CD14-positive monocyte (primary cell): ENCODE measurements around the gene KRT32. TPM values are rescaled to one million over a fixed set of nuclear protein-coding genes. Genes with fewer than 3 reads are reported as not detected.
A peak's percentile ranks its signal among the peaks of the same experiment; 100 is the strongest.

ENCODE experiments used
- DNase-seq, 3 donors: peaks; one replicate each; pipeline ENCODE4 v3.0.0-alpha.2; 2011 to 2022
- H2AFZ ChIP-seq: 2 replicates; pipeline ENCODE4 v1.6.0; 2012; ENCODE audit warnings: mild to moderate bottlenecking, low read depth, low read length, inconsistent platforms; ENCODE audit not compliant: insufficient read depth, poor library complexity, severe bottlenecking
- H3K27ac ChIP-seq, 2 donors: 1 replicate in 1 of 2; 2 replicates in 1 of 2; pipeline ENCODE4 v1.5.1; 2012 to 2013; ENCODE audit warnings: low read length in 2 of 2, control low read depth in 1 of 2, inconsistent platforms in 1 of 2, low read depth in 1 of 2, mild to moderate bottlenecking in 1 of 2
- H3K27me3 ChIP-seq, 2 donors: one replicate each; pipeline versions ENCODE4 v1.6.0 to v1.6.1; 2011 to 2013; ENCODE audit warnings: low read length in 2 of 2; ENCODE audit not compliant: control insufficient read depth in 2 of 2, insufficient read depth in 2 of 2
- H3K36me3 ChIP-seq, 2 donors: replicated peaks in 1 of 2; 1 replicate in 1 of 2; 2 replicates in 1 of 2; pipeline versions ENCODE4 v1.5.1 to v1.6.1; 2012 to 2013; ENCODE audit warnings: low read length in 2 of 2, control low read depth in 1 of 2, inconsistent platforms in 1 of 2, mild to moderate bottlenecking in 1 of 2; ENCODE audit not compliant: insufficient read depth in 2 of 2, control insufficient read depth in 1 of 2
- H3K4me1 ChIP-seq, 2 donors: 1 replicate in 1 of 2; 2 replicates in 1 of 2; pipeline versions ENCODE4 v1.5.1 to v1.6.1; 2012 to 2013; ENCODE audit warnings: low read length in 2 of 2, control low read depth in 1 of 2, inconsistent platforms in 1 of 2, mild to moderate bottlenecking in 1 of 2, moderate library complexity in 1 of 2; ENCODE audit not compliant: insufficient read depth in 2 of 2, control insufficient read depth in 1 of 2
- H3K4me2 ChIP-seq: replicated peaks from 2 replicates; pipeline ENCODE3; 2012; ENCODE audit warnings: low read length, moderate library complexity, mild to moderate bottlenecking; ENCODE audit not compliant: poor library complexity, severe bottlenecking; ENCODE audit errors: extremely low read depth
- H3K4me3 ChIP-seq, 3 experiments: fragments of 200-600 bp in 1 of 3; sonication (generic) in 1 of 3; replicated peaks in 1 of 3; 1 replicate in 2 of 3; 2 replicates in 1 of 3; pipeline ENCODE4 v1.5.1; 2011 to 2013; ENCODE audit warnings: low read length in 3 of 3, mild to moderate bottlenecking in 3 of 3, control low read depth in 2 of 3, low read depth in 2 of 3, inconsistent platforms in 1 of 3, moderate library complexity in 1 of 3
- H3K79me2 ChIP-seq: 2 replicates; pipeline ENCODE4 v1.6.0; 2012; ENCODE audit warnings: mild to moderate bottlenecking, control low read depth, inconsistent platforms, low read length, moderate library complexity; ENCODE audit not compliant: insufficient read depth
- H3K9ac ChIP-seq: 2 replicates; pipeline ENCODE4 v1.6.0; 2017; ENCODE audit warnings: low read length, mild to moderate bottlenecking; ENCODE audit not compliant: insufficient read depth, poor library complexity, severe bottlenecking
- H3K9me3 ChIP-seq, 2 donors: replicated peaks in 1 of 2; 1 replicate in 1 of 2; 2 replicates in 1 of 2; pipeline versions ENCODE4 v1.5.1 to v1.6.1; 2012 to 2013; ENCODE audit warnings: low read length in 2 of 2, control low read depth in 1 of 2; ENCODE audit not compliant: control insufficient read depth in 1 of 2, insufficient read depth in 1 of 2
- H4K20me1 ChIP-seq: 2 replicates; pipeline ENCODE4 v1.6.0; 2012; ENCODE audit warnings: mild to moderate bottlenecking, low read length, control low read depth, moderate library complexity; ENCODE audit not compliant: insufficient read depth
- H3K27ac Mint-ChIP-seq, 7 donors: one replicate each; pipeline ENCODE4 v1.8.0; 2020; ENCODE audit warnings: mild to moderate bottlenecking in 7 of 7, mixed read lengths in 7 of 7, moderate library complexity in 6 of 7, inconsistent platforms in 2 of 7
- H3K27me3 Mint-ChIP-seq, 3 donors: one replicate each; pipeline ENCODE4 v1.8.0; 2021 to 2022; ENCODE audit warnings: low read depth in 3 of 3, mild to moderate bottlenecking in 3 of 3, mixed read lengths in 3 of 3, moderate library complexity in 3 of 3, inconsistent platforms in 1 of 3
- H3K36me3 Mint-ChIP-seq, 2 donors: one replicate each; pipeline ENCODE4 v1.8.0; 2020; ENCODE audit warnings: mixed read lengths in 2 of 2, inconsistent platforms in 1 of 2, mild to moderate bottlenecking in 1 of 2
- H3K4me1 Mint-ChIP-seq: one replicate; pipeline ENCODE4 v1.8.0; 2020; ENCODE audit warnings: mild to moderate bottlenecking, mixed read lengths
- H3K4me3 Mint-ChIP-seq, 2 donors: one replicate each; pipeline ENCODE4 v1.8.0; 2020; ENCODE audit warnings: mild to moderate bottlenecking in 2 of 2, mixed read lengths in 2 of 2, moderate library complexity in 1 of 2
- H3K9me3 Mint-ChIP-seq, 7 donors: one replicate each; pipeline ENCODE4 v1.8.0; 2020 to 2022; ENCODE audit warnings: mixed read lengths in 7 of 7, mild to moderate bottlenecking in 6 of 7, moderate library complexity in 6 of 7, inconsistent platforms in 2 of 7
- WGBS: methylation state at CpG from one replicate; pipeline ENCODE4 v1.1.5; 2013; ENCODE audit warnings: missing lambda C conversion rate; ENCODE audit not compliant: insufficient coverage; 5-methylcytosine and 5-hydroxymethylcytosine counted together
- intact Hi-C, 2 donors: fragments of 100-400 bp; cut with micrococcal nuclease; formaldehyde crosslinking; loops; one replicate each; pipeline versions ENCODE4 v1.15.0 to v1.15.1; 2023
- polyA plus RNA-seq, 3 donors: library from polyadenylated mRNA; depleted of rRNA in 1 of 3; unstranded in 2 of 3; stranded (reverse) in 1 of 3; fragments of 300-500 nt in 2 of 3; fragments of >200 nt in 1 of 3; fragmentation: Illumina TruSeq in 2 of 3; gene quantifications; 1 replicate in 2 of 3; 2 replicates in 1 of 3; pipeline ENCODE4 v1.2.3, GENCODE V29; 2012 to 2021
- TF ChIP-seq, protein P1 (sequence below): fragments of 200-600 bp; IDR thresholded peaks from one replicate; pipeline ENCODE4 v1.8.0; 2022; ENCODE audit warnings: antibody characterized with exemption, mild to moderate bottlenecking

Gene KRT32
- polyA plus RNA-seq, 3 donors = not detected

GRCh38 chr17:41512546-41513167 is 45.5 kb upstream of the KRT32 start:
- intact Hi-C loops = no loop called here
- H3K36me3 ChIP-seq = no peaks in the 10 kb centered on the region
- peak overlapping the region in 1 of 3 experiments; percentile 56 for H3K4me3 ChIP-seq
- H3K27ac ChIP-seq = peak overlapping the region in 1 of 2 donors; percentile 34
- H3K4me2 ChIP-seq = peak overlapping the region; percentile 57
- H2AFZ ChIP-seq = peak overlapping the region; percentile 59
- peak overlapping the region; percentile 15 to 76 (median 52) for H3K27ac Mint-ChIP-seq
- no peaks in the 10 kb centered on the region for H4K20me1 ChIP-seq
- H3K36me3 Mint-ChIP-seq = no peaks in the 10 kb centered on the region
- whole genome bisulfite sequencing = 24% methylated on average over 6 of the region's 7 CpGs
- H3K9me3 Mint-ChIP-seq = peaks cover 0 to 2% (median 0%) of the 10 kb centered on the region in 7 donors
- H3K4me1 Mint-ChIP-seq = peaks cover 22% of the 10 kb centered on the region
- no peaks in the 10 kb centered on the region for H3K27me3 ChIP-seq
- no peaks in the 10 kb centered on the region for H3K79me2 ChIP-seq
- H3K9me3 ChIP-seq = no peaks in the 10 kb centered on the region
- no peak overlapping the region for H3K9ac ChIP-seq
- peaks cover 24 to 28% of the 10 kb centered on the region in 2 donors for H3K4me1 ChIP-seq
- DNase-seq = peak; percentile 41 to 46 (median 42)
- H3K4me3 Mint-ChIP-seq = peak overlapping the region; percentile 14 to 79
- H3K27me3 Mint-ChIP-seq = peaks cover 0 to 11% (median 6%) of the 10 kb centered on the region in 3 donors
- TF ChIP-seq, protein P1, sequence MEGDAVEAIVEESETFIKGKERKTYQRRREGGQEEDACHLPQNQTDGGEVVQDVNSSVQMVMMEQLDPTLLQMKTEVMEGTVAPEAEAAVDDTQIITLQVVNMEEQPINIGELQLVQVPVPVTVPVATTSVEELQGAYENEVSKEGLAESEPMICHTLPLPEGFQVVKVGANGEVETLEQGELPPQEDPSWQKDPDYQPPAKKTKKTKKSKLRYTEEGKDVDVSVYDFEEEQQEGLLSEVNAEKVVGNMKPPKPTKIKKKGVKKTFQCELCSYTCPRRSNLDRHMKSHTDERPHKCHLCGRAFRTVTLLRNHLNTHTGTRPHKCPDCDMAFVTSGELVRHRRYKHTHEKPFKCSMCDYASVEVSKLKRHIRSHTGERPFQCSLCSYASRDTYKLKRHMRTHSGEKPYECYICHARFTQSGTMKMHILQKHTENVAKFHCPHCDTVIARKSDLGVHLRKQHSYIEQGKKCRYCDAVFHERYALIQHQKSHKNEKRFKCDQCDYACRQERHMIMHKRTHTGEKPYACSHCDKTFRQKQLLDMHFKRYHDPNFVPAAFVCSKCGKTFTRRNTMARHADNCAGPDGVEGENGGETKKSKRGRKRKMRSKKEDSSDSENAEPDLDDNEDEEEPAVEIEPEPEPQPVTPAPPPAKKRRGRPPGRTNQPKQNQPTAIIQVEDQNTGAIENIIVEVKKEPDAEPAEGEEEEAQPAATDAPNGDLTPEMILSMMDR = no peak

- 93% methylated on average over 8 of the region's 10 CpGs for WGBS
- Histone ChIP-seq H3K4me3 (no peak overlapping the region), H3K79me2 (no peaks in the 10 kb centered on the region), H2AFZ (no peak overlapping the region), H3K4me2 (no peak overlapping the region), H3K9me3 (no peaks in the 10 kb centered on the region), H3K9ac (peak overlapping the region; percentile 12), H3K36me3 (no peaks in the 10 kb centered on the region), H3K27me3 (no peaks in the 10 kb centered on the region), H3K4me1 (peaks cover 24 to 28% of the 10 kb centered on the region in 2 donors), H3K27ac (no peak overlapping the region), H4K20me1 (no peaks in the 10 kb centered on the region)
- H3K9me3 Mint-ChIP-seq = peaks cover 0 to 2% (median 0%) of the 10 kb centered on the region in 7 donors
- H3K27me3 Mint-ChIP-seq = peaks cover 3 to 11% (median 6%) of the 10 kb centered on the region in 3 donors
- TF ChIP-seq, protein P1 = no peak
- no peaks in the 10 kb centered on the region for H3K36me3 Mint-ChIP-seq
- no peak overlapping the region for H3K4me3 Mint-ChIP-seq
- intact Hi-C loops = no loop called here
- DNase-seq = no peak
- H3K27ac Mint-ChIP-seq = peak overlapping the region in 1 of 7 donors; percentile 15
- peaks cover 22% of the 10 kb centered on the region for H3K4me1 Mint-ChIP-seq
These were observed 44.5 kb upstream of the KRT32 start for GRCh38 chr17:41511716-41512115.
